ENCODE data around the gene MAFG. TPM values are rescaled to one million over a fixed set of nuclear protein-coding genes. Genes with fewer than 3 reads are reported as not detected.

The MAFG gene
- total RNA-seq, 2 experiments from 2014 or later: 22.7 to 33.6 TPM

GRCh38 chr17:81910840-81911276 lies 16.7 kb downstream of the MAFG start:
- H3K79me2 ChIP-seq (ENCODE audit: insufficient read depth, low read depth, low read length): peaks cover 5% of the 10 kb centered on the region; the same call in 1 of the 2 replicates
- H3K9me3 ChIP-seq (ENCODE audit: low read length): no peaks in the 10 kb centered on the region
- peak overlapping the region; percentile 1; the same call in 1 of the 2 replicates for H2AFZ ChIP-seq (ENCODE audit: low read length)
- no TSS peak for BruUV-seq (replicated peaks)
- peak overlapping the region; percentile 85 for H3K4me3 ChIP-seq (ENCODE audit: low read depth, low read length, poor library complexity, severe bottlenecking)
- no peaks in the 10 kb centered on the region for H3K9me2 ChIP-seq (ENCODE audit: insufficient read depth, low read length)
- peak overlapping the region; percentile 79 for H3K4me2 ChIP-seq (ENCODE audit: low read length)
- no peak for DNase-seq (ENCODE audit: low spot score)
- POLR2A ChIA-PET: interaction anchor here (0.5 kb wide), 1 partner anchor 18 kb away, joined by 3 read pairs; no protein-coding TSS in a partner anchor
- no peak for TF ChIP-seq EZH2phosphoT487 (IDR thresholded peaks at IDR 0.05; ENCODE audit: borderline replicate concordance, low read depth, low read length)
- TF ChIP-seq CTCF (conservative IDR thresholded peaks at IDR 0.05; ENCODE audit: low read length): no peak
- H3K36me3 ChIP-seq (ENCODE audit: insufficient read depth, low read length): peaks cover 71% of the 10 kb centered on the region
- H4K20me1 ChIP-seq (ENCODE audit: insufficient read depth, low read length): no peaks in the 10 kb centered on the region; the same call in 1 of the 2 replicates
- intact Hi-C loops (cut with micrococcal nuclease; ENCODE audit: unreplicated experiment): loop anchor here (1.0 kb wide), 2 partner anchors 20 to 42 kb away; partner anchors contain the start of genes ALYREF and ANAPC11
- H3K4me1 ChIP-seq (ENCODE audit: insufficient read depth, low read length, poor library complexity, severe bottlenecking): peaks cover 15% of the 10 kb centered on the region
- peak overlapping the region; percentile 22 for H3K27ac ChIP-seq (ENCODE audit: low read depth, low read length, poor library complexity, severe bottlenecking)
- CTCF ChIA-PET (ENCODE audit: unreplicated experiment): no interaction called here

- TF ChIP-seq CTCF (conservative IDR thresholded peaks at IDR 0.05; ENCODE audit: low read length) (no peak), EZH2phosphoT487 (IDR thresholded peaks at IDR 0.05; ENCODE audit: borderline replicate concordance, low read depth, low read length) (no peak)
- peak overlapping the region; percentile 22 for H3K27ac ChIP-seq (ENCODE audit: low read depth, low read length, poor library complexity, severe bottlenecking)
- H3K4me2 ChIP-seq (ENCODE audit: low read length): peak overlapping the region; percentile 79
- H3K79me2 ChIP-seq (ENCODE audit: insufficient read depth, low read depth, low read length): peaks cover 5% of the 10 kb centered on the region; the same call in 1 of the 2 replicates
- POLR2A ChIA-PET: interaction anchor here (1.3 to 2.0 kb wide), 2 partner anchors 14 to 17 kb away, joined by 3 to 21 read pairs; no protein-coding TSS in a partner anchor
- no TSS peak for BruUV-seq (replicated peaks)
- H3K9me3 ChIP-seq (ENCODE audit: low read length): no peaks in the 10 kb centered on the region
- CTCF ChIA-PET (ENCODE audit: unreplicated experiment): no interaction called here
- peak overlapping the region; percentile 1; the same call in 1 of the 2 replicates for H2AFZ ChIP-seq (ENCODE audit: low read length)
- peak; percentile 34 for DNase-seq (ENCODE audit: low spot score)
- peak overlapping the region; percentile 85 for H3K4me3 ChIP-seq (ENCODE audit: low read depth, low read length, poor library complexity, severe bottlenecking)
- peaks cover 68% of the 10 kb centered on the region for H3K36me3 ChIP-seq (ENCODE audit: insufficient read depth, low read length)
- H3K9me2 ChIP-seq (ENCODE audit: insufficient read depth, low read length): no peaks in the 10 kb centered on the region
- intact Hi-C loops (cut with micrococcal nuclease; ENCODE audit: unreplicated experiment): no loop called here
- peaks cover 15% of the 10 kb centered on the region for H3K4me1 ChIP-seq (ENCODE audit: insufficient read depth, low read length, poor library complexity, severe bottlenecking)
- H4K20me1 ChIP-seq (ENCODE audit: insufficient read depth, low read length): no peaks in the 10 kb centered on the region; the same call in 1 of the 2 replicates
These were observed 17.3 kb downstream of the MAFG start for GRCh38 chr17:81909966-81910839.

Measured in OCI-LY7 (cell line).